HG02610 (cell line): ENCODE data around the gene HCK.

Experiments used
- ATAC-seq: cut with Tn5 transposase; IDR thresholded peaks from one replicate; pipeline ENCODE4 v1.9.1; 2021; ENCODE audit warnings: mild to moderate bottlenecking, moderate library complexity; ENCODE audit not compliant: unreplicated experiment

HCK gene

DNA sequence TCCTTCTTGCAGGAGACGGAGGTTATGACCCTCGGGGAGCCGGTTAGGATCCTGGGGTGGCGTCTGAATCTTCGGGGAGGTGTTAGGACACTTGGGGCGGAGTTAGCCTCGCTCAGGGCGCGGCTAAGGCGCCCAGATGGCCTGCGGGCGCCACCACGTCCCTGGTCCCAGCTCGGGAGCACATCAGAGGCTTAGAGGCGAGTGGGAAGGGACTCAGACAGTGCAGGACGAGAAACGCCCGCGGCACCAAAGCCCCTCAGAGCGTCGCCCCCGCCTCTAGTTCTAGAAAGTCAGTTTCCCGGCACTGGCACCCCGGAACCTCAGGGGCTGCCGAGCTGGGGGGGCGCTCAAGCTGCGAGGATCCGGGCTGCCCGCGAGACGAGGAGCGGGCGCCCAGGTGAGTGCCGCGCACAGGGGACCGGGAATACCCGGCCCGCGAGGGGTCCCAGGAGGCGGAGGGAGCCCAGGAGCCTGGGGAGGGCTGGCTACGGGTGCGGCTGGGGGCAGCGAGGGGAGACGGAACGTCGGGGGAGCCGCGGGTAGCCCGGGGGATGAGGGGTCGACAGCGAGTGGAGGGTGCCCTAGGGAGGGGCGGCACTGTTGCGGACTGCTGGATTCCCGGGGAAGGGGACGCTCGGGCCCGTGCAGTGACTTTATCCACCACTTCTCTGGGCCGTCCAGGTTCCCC lies at the start of gene HCK:
HCK (plus strand) TSS at position 153 of the 688 bp plus-strand sequence.
- no peak for ATAC-seq

DNA sequence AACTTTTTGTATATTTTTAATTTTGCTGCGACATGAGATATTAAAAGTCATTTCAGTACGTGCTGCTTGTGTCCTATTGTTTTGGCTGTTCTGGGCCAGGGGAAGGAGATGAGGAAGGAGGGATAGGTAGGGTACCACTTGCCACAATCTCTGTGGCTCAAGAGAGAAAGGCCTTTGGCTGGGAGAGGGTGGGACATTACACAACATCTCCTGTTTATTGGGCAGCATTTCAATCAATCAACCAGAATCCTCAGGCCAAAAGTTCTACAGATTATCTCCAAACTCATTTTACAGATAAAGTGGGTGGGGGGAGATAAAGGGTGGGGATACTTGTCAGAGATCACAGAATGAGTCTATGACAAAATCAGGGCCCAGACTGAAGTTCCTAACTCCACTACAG lies 48.7 kb upstream of the HCK start:
- ATAC-seq, result no peak

DNA sequence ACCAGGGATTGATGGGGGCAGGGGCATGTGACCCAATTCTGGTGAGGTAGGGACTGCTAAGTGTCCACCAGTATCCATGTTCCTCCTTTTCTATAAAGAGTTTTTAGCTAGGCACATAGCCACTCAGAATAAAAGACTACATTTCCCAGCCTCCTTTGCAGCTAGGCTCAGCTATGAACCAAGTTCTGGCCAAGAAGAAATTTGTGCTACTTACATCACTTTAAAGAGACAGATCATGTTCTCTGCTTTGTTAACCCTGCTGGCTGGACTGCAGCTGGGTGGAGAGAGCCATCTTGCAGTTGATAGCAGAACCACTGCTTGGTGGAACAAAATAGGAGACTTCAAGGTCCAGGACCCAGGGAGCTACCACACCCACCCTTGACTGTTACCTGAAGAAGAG lies 47.1 kb upstream of the HCK start:
- ATAC-seq, result no peak

DNA sequence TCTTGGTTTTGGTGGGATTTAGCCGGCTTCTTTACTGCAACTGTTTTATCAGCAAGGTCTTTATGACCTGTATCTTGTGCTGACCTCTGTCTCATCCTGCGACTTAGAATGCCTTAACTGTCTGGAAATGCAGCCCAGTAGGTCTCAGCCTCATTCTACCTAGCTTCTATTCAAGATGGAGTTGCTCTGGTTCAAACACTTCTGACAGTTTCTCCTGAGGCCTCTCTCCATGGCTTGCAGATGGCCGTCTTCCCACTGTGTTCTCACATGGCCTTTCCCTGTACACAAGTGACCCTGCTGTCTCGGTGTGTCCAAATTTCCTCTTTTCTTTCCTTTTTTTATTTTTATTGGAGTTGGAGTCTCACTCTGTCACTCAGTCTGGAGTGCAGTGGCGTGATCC lies 46.0 kb upstream of the HCK start:
- ATAC-seq, result no peak

DNA sequence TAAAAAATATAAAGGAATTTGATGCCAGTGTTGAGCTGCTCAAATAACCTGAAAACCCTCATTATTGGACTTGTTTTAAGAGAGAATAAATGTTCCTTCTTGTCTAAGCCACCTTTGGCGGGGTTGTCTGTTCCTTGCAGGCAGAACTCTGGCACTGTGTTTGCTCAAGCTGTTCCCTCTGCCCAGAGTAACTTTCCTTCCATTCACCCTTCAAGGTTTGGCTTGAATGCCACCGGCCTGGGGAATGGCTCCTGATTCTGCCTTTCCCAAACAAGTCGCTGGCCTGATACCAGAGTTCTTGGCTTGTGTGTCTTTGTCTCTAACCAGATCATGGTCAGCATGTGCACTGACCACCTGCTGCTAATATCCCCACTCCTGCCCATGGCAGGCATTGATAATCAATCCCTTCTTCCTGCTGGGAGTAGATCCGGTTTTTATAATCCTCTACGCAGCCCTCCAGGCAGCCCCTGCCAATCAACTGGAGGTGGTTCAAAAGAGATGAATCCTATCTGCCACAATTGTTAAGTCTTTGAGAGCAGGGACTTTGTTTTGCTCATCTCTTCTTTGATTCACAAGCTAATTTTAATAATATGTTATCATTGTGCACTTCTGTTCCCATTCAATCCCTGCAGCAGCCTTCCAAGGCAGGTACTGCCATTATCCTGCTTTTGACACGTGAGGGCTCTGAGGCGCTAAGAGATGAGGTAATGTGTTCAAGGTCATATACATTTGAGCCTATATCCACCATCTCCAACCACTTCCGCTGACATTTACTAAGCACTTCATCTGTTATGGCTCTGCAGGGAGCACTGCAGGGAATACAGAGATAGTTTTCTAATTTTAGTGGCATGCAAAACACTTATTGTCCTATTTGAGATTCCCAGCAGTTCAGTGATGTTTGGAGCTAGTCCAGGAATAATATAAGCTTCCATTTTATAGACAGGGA lies 44.9 kb upstream of the HCK start:
- no peak for ATAC-seq

DNA sequence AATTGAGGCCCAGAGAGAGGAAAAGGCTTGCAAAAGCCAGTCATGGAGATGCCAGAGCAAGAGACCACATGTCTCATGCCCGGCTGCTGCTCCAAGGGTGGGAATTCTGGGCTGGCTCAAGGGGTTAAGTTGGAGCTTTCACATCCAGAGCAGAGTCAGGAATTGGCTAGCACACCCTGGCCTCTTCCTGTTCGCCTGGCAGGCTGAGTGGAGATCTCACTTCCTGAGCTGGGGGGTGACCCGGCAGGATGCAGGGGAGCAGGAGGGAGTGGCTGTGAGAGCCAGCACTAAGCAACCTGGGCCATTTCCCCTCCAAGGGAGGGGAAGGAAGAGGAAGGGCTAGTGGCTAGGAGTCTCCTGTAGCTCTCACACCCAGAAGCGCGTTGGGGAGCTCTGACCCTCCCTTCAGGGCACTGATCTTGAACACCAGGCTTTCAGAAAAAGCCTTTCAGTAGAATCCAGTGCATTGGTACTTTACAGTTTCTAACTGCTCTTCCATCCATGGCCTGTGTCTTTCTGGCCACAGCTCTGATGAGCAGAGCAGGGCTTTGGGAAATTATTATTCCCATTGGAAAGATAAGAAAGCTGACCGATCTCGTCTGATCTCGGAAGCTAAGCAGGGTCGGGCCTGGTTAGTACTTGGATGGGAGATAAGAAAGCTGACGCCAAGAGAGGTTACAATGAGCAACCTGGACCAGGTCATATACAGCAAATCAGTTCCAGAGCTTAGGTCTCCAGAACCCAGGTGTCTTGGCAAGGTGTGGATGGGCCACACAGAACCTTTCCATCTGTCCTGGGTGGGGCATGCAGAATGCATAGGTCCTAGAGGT lies 44.0 kb upstream of the HCK start:
- no peak for ATAC-seq

DNA sequence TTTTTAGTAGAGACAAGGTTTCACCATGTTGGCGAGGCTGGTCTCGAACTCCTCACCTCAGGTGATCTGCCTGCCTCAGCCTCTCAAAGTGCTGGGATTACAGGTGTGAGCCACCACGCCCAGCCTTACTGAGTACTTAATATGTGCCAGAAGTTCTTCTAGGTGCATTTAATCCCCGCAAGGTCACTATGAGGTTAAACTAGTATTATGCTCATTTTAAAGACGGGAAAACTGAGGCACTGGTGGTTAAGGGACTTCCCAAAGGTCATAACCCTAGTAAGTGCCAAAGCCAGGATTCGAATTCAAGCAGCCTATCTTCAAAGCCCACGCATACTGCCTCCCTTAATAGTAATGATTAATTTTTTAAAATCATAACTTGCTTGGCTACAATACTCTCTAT lies 42.5 kb upstream of the HCK start:
- no peak for ATAC-seq

DNA sequence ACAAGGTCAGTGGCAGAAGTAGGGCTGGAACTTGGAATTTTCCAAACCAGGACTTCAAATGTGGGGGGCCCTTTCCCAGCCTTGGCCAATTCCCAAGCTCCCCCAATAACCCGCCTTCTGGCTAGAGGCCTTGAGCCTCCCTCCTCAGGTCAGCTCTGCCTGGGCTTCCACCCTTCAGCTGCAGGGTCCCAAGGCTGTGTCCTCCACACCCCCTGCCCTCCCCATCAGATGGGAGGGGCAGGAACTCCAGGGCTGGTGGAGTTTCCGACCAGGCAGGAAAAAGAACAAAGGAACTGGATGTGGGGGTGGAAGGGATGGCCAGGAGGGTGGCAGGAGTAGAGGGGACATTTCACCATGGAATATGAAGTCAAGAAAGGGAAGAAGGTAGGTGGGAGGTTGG lies 41.9 kb upstream of the HCK start, which contains the start of gene CCM2L:
CCM2L (plus strand) TSS at position 338 of the 400 bp plus-strand sequence; CDS start at position 355, 17 bp downstream.
- no peak for ATAC-seq

DNA sequence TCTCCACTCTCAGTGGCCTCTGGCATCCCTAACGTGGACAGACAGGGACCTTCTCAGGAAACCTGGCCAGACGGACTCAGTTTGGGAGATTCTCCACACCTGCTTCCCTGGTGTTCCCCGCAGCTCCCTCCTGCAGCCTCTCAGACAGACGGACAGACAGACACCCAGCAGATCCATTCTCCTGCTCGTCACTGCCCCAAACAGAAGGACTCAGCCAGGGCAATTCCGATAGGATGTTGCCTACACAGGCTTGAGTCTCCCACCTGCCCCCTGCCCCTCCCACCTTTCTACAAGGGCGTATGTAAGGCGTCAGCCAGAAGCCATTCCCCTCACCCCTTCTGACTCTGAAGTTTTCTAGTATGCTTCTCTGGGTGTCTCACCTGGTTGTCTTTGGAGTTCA lies 41.4 kb upstream of the HCK start:
- ATAC-seq, result no peak

DNA sequence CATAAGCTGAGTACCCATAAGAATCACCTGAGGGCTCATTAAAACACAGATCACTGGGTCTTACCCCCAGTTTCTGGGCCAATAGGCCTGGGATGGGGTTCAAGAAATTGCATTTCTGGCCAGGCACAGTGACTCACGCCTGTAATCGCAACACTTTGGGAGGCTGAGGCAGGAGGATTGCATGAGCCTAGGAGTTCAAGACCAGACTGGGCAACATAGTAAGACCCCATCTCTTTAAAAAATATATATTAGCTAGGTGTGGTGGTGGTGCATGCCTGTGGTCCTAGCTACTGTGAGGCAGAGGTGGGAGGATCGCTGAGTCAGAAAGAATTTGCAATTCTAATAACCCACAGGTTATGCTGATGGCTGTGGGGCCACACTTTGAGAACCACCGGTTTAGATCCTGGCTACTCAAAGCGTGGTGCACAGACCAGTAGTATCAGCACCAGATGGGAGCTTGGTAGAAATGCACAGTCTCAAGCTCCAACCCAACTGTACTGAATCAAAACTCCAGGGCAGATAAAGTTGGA lies 39.8 kb upstream of the HCK start:
- ATAC-seq, result no peak

DNA sequence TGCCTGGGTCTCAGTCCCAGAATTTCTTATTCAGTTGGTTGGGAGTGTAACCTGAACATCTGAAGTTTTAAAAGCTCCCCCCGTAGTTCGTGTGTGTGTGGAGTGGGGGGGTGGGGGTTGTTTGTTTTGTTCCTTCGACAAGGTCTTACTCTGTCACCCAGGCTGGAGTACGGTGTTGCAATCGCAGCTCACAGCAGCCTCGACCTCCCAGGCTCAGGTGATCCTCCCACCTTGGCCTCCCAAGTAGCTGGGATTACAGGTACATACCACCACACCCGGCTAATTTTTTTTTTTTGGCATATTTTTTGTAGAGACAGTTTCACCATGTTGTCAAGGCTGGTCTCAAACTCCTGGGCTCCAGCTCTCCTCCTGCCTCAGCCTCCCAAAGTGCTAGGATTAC lies 38.7 kb upstream of the HCK start:
- ATAC-seq, result no peak

DNA sequence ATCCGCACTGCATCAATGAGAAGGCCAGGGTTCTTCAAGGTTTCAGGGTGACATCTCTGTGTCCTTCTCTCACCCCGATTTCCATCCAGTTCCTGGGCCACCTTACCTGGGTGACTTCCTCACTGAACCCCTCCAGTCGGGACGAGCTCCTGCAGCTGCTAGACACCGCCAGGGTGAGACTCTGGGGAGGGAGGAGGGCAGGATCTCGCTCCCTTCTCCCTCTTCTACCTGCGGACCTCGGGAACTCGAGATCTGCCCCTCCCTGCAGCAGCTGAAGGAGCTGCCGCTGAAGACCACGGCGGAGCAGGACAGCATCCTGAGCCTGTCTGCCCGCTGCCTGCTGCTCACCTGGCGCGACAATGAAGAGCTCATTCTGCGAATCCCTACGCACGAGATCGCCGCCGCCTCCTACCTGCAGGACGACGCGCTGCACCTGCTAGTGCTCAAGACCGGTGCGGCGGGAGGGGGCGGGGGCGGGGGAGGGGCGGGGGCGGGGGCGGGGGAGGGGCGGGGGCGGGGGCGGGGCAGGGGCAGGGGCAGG lies 34.3 kb upstream of the HCK start:
- ATAC-seq, result no peak

DNA sequence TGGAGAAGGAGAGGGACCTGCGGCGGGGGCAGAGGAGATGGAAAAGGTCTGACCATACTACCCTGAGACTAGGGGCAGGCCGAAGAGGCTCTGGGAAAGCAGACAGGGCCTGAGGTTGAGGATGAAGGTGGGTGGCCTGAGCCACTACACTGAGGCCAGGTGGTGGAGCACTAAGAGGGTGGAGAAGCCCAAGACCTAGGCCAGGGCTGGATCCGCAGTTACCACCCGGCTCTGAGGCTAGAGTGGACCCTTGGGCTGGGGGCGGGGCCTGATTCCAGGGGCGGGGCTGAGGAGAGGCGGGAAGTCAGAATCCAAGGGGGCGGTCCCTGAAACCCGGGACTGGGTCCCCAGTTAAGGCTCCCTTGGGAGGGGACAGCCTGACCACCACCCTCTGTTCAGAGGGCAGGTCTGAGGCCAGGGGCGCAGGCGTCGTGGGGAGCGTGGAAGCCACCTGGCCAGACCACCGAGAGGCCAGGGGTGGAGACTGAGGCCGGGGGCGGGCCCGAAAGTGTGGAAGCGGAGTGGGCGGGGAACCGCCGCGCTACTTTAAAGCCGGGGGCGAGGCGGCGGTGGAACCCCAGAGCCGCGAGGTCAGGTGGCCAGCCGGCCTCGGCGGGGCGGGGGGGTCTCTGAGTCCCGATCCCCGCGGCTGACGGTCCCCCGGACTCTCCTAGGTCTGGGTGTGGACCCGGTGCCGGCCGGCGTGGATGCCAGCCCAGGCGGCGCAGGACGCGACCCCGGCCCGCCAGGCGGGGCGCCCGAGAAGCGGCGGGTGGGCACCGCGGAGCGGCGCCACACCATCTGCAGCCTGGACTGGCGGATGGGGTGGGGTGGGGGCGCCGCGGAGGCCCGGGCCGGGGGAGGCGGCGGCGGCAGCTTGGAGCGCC lies 33.5 kb upstream of the HCK start:
- ATAC-seq, result no peak

DNA sequence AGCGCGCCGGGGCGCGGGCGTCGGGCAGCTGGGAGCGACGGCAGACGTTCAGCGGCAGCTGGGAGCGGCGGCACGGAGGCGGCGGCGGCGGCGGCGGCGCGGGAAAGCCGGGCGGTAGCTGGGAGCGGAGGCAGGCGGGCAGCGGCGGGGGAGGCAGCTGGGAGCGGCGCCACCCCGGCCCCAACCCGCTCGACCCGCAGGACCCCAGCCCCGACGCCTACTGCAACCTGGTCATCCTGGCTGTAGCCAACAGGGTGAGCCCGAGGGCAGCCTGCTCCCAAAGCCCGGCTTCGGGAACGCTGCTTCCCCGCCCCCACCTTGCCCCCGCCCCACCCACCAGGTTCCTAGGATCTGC lies 32.9 kb upstream of the HCK start:
- ATAC-seq, result no peak

DNA sequence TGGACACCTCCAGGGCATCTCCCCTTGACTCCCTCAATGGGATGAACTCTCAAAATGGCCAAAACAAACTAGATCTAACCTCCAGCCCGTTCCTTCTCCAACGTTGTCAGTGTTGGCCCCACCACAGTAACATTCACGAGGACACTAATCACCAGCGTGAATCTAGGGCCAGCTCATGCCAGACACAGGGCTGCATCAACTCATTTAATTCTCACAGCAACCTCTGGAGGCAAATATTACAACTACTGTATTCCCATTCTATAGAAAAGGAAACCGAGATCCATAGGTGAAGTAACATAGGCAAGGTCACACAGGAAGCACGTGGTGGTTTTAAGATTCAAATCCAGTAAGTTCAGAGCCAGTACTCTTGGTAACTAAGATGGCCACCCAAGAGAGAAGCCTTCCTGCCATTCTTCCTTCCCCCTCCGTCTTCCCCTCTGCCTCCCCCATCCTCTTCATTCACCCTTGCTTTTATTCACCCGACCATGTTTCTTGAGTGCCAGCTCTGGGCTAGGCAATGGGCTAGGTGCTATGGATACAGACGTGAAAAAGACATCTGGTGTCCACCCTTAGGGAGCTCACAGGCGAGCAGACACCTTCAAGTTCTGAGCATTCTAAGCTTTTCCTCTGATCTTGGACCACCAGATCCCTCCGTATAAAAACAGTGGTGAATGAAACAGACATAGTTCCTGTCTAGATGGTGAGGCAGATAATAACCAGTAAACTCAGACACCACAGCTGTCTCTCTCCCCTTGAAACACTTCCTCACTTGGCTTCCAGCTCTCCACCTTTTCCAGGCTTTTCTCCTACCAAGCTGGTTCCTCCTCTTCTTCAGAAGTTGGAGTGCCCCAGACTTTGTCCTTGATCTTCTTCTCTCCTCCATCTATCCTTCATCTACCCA lies 32.2 kb upstream of the HCK start:
- no peak for ATAC-seq

DNA sequence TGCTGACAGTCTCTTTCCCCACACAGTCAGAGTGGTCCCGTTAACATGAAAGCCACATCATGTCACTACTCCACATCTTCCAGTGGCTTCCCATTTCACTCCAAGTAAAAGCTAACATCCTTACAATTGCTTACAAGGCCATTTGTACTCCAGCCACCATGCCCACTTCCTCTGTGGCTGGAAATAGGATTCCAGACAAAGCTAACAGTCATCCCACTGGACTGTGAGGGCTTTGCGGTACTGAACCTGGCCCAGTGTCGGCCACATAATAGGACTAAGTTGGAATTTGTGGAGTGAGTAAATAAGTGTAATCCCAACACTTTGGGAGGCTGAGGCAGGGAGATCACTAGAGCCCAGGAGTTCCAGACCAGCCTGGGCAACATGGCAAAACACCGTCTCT lies 31.0 kb upstream of the HCK start:
- no peak for ATAC-seq

DNA sequence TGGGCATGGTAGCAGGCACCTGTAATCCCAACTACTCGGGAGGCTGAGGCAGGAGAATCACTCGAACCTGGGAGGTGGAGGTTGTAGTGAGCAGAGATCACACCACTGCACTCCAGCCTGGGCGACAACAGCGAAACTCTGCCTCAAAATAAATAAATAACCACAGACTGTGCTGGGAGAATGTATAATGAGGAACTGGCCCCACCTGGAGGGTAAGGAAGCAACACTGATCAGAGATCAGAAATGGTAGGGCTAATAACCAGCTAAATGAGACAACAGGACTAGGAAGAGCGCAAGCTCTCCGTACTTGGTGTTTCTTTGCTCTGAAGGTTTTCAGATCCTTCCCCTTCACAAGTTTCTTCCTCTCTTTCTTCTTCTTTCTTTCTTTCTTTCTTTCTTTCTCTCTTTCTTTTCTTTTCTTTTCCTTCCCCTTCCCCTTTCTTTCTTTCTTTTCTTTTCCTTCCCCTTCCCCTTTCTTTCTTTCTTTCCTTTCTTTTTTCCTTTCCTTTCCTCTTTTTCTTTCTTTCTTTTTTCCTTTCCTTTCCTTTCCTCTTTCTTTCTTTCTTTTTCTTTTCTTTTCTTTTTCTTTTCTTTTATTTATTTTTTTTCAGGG lies 27.3 kb upstream of the HCK start:
- ATAC-seq, result no peak

DNA sequence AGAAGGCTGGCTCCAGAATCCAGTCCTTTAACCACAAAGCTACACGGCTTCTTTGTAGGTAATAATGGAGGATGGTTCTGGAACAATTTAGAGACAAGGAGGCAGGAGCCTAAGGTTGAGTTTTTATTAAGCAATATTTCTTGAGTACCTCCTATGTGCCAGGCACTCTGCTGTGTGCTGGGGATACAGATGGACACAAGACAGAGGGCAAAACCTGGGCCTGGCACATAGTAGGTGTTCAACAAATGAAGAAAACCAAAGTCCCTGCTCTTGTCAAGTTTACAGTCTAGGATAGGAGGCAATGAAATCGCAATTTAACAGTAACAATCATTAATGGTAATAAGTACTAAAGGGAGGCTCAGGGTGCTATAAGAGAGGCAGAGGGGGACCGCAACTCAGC lies 24.4 kb upstream of the HCK start:
- ATAC-seq, result no peak
